Thyroid gland (tissue), 4 donors: ENCODE measurements around the gene EEF1AKMT4.

ENCODE experiments used
- CTCF ChIP-seq, 6 experiments: fragments of 200-600 bp in 3 of 6; fragments of 450-650 bp in 3 of 6; sonication (generic) in 3 of 6; IDR thresholded peaks; one replicate each; pipeline ENCODE4 v1.5.1; 2016 to 2019; ENCODE audit warnings: antibody characterized with exemption in 6 of 6, mild to moderate bottlenecking in 2 of 6, inconsistent platforms in 1 of 6, moderate library complexity in 1 of 6
- POLR2A ChIP-seq, 2 donors: fragments of 450-650 bp; IDR thresholded peaks; one replicate each; pipeline ENCODE4 v1.6.1; 2017; ENCODE audit warnings: antibody characterized with exemption in 2 of 2, mild to moderate bottlenecking in 2 of 2, moderate library complexity in 1 of 2

GRCh38 chr3:184200825-184201224 lies 48.6 kb upstream of the EEF1AKMT4 start:
- no peak for TF ChIP-seq POLR2A (IDR thresholded peaks at IDR 0.05)
- TF ChIP-seq CTCF (IDR thresholded peaks at IDR 0.05): no peak
